ENCODE data around the gene NPBWR2. TPM values are rescaled to one million over a fixed set of nuclear protein-coding genes. Genes with fewer than 3 reads are reported as not detected.

NPBWR2 gene
- total RNA-seq, 1 donor from 2014 or later: not detected

DNA sequence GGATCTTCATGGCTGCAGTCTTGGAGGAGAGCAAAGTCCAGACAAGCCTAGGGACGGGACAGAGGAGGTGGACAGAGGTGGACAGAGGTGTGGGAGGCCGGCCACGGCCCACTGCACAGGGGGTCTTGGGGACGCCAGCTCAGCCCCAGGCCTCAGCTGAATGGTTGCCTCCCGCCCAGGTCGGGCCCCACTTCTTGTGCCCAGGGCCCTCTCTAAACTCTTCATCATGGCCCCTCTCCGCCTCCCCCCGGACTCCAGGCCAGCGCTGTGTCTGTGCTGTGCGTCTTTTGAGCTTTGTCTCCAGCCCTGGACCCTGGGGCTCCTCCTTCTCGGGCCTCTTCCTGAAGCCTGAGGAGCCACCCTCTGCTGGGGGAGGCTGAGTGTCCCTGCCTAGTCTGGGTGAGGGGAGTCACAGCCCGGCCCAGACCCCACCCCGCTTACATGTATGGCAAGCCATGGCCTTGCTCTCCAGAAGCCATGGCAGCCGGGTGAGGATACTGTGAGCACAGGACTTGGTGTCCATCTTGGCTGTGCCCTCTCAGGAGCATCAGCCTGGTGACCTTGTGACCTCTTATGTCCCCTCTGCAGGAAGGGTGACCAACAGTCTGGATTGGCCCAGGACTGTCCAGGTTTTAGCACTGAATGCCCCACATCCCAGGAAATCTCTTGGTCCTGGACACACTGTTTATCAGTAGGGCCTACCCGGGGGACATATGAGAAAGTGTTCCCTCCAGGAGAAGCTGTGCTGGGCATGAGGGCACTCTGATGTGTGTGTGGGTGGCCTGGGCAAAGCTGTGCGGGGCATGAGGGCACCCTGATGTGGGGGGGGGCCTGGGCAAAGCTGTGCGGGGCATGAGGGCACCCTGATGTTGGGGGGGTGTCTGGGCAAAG lies 9.4 kb upstream of the NPBWR2 start:
- no peak for TF ChIP-seq CTCF (IDR thresholded peaks at IDR 0.05; ENCODE audit: unreplicated experiment)
- Mint-ChIP-seq H3K4me1 (ENCODE audit: low read depth) (no peaks in the 10 kb centered on the region), H3K27me3 (peaks cover 14% of the 10 kb centered on the region), H3K36me3 (ENCODE audit: insufficient read depth) (no peaks in the 10 kb centered on the region), H3K27ac (no peak overlapping the region), H3K9me3 (ENCODE audit: low read depth) (no peaks in the 10 kb centered on the region), H3K4me3 (ENCODE audit: low read depth) (no peak overlapping the region)
- DNase-seq (ENCODE audit: low spot score, unreplicated experiment): no peak

DNA sequence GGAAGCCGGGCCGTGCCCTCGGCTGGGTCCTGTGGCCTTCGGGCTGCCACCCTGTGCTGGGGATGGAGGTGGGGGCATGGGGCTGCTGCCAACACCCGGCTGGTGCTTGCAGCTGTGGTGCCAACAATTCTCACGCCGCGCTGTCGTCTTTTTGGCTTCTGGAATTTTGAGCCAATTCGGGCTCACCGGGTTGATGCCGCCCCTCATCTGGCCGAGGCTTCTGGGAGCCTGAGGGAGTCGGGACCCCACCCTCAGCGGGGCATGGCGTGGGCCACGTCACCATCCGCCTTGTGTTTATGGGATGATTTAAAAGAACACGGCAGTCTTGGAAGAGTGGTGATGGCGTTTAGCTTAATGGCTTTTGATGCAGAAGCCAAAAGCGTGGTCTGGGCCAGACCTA lies 8.7 kb upstream of the NPBWR2 start:
- no peaks in the 10 kb centered on the region for H3K9me3 Mint-ChIP-seq (ENCODE audit: low read depth)
- H3K36me3 Mint-ChIP-seq (ENCODE audit: insufficient read depth): no peaks in the 10 kb centered on the region
- no peak for TF ChIP-seq CTCF (IDR thresholded peaks at IDR 0.05; ENCODE audit: unreplicated experiment)
- no peak overlapping the region for H3K4me3 Mint-ChIP-seq (ENCODE audit: low read depth)
- no peaks in the 10 kb centered on the region for H3K4me1 Mint-ChIP-seq (ENCODE audit: low read depth)
- DNase-seq (ENCODE audit: low spot score, unreplicated experiment): no peak
- peaks cover 6% of the 10 kb centered on the region for H3K27me3 Mint-ChIP-seq
- H3K27ac Mint-ChIP-seq: no peak overlapping the region

DNA sequence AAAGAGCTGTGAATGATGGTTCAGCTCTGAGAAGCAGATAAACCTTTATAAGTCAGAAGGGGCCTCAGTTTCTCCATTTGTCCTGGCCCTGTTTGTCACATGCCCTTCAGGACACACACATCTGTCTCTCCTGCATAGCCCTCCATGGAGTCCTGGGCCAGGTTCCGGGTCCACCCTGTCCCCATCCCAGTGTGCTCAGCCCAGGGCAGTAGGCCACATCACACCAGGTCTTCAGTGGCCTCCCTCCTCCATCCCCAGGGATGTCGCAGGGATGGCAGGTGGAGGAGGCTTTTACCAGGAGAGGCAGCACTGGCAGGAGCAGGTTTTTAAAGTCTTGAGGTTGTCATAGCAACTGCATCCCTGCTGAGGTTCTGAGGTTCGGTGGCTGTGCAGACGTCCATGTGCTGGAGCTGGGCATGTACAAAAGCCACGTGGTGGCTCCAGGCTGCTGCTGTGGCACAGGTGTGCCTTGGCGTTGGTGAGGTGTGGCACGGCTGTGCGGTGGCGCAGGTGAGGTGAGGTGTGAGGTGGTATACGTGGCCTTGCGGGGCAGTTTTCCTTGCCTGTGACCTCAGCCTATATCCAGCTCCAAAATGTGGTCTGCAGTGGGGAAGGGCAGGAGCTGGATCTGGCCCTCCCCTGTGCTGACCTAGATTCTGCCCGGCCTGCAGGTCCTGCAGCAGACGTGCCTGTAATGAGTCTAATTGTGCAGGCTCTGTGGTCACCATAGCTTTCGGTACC lies 8.0 kb upstream of the NPBWR2 start:
- Mint-ChIP-seq H3K27me3 (peaks cover 6% of the 10 kb centered on the region), H3K9me3 (ENCODE audit: low read depth) (no peaks in the 10 kb centered on the region), H3K4me1 (ENCODE audit: low read depth) (no peaks in the 10 kb centered on the region), H3K36me3 (ENCODE audit: insufficient read depth) (no peaks in the 10 kb centered on the region), H3K4me3 (ENCODE audit: low read depth) (no peak overlapping the region), H3K27ac (no peak overlapping the region)
- DNase-seq (ENCODE audit: low spot score, unreplicated experiment): no peak
- TF ChIP-seq CTCF (IDR thresholded peaks at IDR 0.05; ENCODE audit: unreplicated experiment): no peak

GRCh38 chr20:64114356-64114971 lies 7.1 kb upstream of the NPBWR2 start:
- Mint-ChIP-seq H3K4me3 (ENCODE audit: low read depth) (no peak overlapping the region), H3K27ac (no peak overlapping the region), H3K4me1 (ENCODE audit: low read depth) (no peaks in the 10 kb centered on the region), H3K9me3 (ENCODE audit: low read depth) (no peaks in the 10 kb centered on the region), H3K27me3 (peaks cover 6% of the 10 kb centered on the region), H3K36me3 (ENCODE audit: insufficient read depth) (no peaks in the 10 kb centered on the region)
- TF ChIP-seq CTCF (IDR thresholded peaks at IDR 0.05; ENCODE audit: unreplicated experiment): no peak
- DNase-seq (ENCODE audit: low spot score, unreplicated experiment): no peak

- Mint-ChIP-seq H3K36me3 (ENCODE audit: insufficient read depth) (no peaks in the 10 kb centered on the region), H3K4me1 (ENCODE audit: low read depth) (no peaks in the 10 kb centered on the region), H3K4me3 (ENCODE audit: low read depth) (no peak overlapping the region), H3K27me3 (peaks cover 6% of the 10 kb centered on the region), H3K9me3 (ENCODE audit: low read depth) (no peaks in the 10 kb centered on the region), H3K27ac (no peak overlapping the region)
- no peak for TF ChIP-seq CTCF (IDR thresholded peaks at IDR 0.05; ENCODE audit: unreplicated experiment)
- no peak for DNase-seq (ENCODE audit: low spot score, unreplicated experiment)
Measured at GRCh38 chr20:64113796-64114355, 6.5 kb upstream of the NPBWR2 start.

All from progenitor cell of endocrine pancreas (in vitro differentiated cells).